Measurements from ENCODE around the gene LSG1. TPM values are rescaled to one million over a fixed set of nuclear protein-coding genes. Genes with fewer than 3 reads are reported as not detected.
"Not testable (repeated sequence)": the region's sequence is repeated elsewhere in the genome, so short reads cannot be mapped to it uniquely, and the experiment has no call there.

The LSG1 gene
- total RNA-seq, 2 experiments from 2014 or later, result 50.6 to 56.6 TPM

DNA sequence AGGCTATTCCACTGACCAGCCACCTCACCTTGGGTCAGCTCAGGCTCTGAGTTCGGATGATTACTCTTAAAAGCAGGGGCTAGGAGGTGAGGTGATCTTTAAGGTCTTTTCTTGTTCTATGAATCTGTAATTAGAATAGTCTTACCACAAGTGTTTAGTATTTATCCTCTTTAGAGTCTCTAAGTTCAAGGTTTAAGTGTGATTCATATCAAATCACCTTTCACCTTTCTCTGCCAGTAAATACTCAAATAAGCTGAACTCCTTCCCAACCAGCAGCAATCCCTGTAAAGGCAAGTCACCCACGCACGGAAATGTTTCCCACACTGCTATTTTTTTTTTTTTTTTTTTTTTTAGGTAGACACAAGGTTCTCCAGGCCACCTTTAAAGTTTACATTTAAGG, 24.2 kb downstream of the LSG1 start:
- no peaks in the 10 kb centered on the region for H3K27me3 Mint-ChIP-seq
- no peaks in the 10 kb centered on the region for H3K9me3 Mint-ChIP-seq
- H3K36me3 Mint-ChIP-seq, result peaks cover 18% of the 10 kb centered on the region
- no peak for DNase-seq
- peaks cover 1% of the 10 kb centered on the region for H3K4me1 Mint-ChIP-seq
- no peak overlapping the region for H3K4me3 Mint-ChIP-seq
- H3K27ac Mint-ChIP-seq, result no peak overlapping the region

DNA sequence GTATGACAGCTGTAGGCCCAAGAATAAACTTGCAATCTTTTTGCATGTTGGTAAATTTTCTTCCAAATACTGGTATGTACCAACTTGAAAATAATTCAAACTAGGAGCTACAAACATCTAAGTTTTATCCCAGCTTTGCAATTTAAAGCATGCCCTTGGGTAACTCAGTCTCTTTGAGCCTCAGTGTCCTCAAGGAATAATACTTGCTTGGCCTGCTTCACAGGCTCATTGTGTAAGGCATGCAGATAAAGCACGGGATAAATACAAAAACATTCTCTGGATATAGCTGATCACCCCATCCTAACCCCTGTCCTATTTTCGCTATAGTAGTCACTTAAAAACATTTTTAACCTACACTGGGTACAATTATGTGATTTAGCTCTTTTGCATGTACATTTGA, 29.2 kb downstream of the LSG1 start:
- H3K9me3 Mint-ChIP-seq, result no peaks in the 10 kb centered on the region
- H3K4me3 Mint-ChIP-seq, result no peak overlapping the region
- H3K27me3 Mint-ChIP-seq, result no peaks in the 10 kb centered on the region
- no peak for DNase-seq
- H3K4me1 Mint-ChIP-seq, result peaks cover 5% of the 10 kb centered on the region
- peaks cover 24% of the 10 kb centered on the region for H3K36me3 Mint-ChIP-seq
- no peak overlapping the region for H3K27ac Mint-ChIP-seq

DNA sequence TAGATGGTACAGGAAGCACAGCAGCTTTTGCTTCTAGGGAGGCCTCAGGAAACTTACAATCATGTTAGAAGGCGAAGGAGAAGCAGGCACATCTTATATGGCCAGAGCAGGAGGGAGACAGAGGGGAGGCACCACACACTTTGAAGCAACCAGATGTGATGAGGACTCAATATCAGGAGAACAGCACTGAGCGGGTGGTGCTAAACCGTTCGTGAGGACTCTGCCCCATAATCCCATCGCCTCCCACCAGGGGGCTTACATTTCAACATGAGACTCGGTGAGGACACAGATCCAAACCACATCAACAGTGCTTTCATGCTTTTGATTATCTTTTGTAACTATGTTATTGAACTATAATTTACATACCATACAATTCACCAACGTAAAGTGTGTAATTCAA, 31.2 kb downstream of the LSG1 start:
- Mint-ChIP-seq H3K4me3 (no peak overlapping the region), H3K36me3 (peaks cover 24% of the 10 kb centered on the region)

DNA sequence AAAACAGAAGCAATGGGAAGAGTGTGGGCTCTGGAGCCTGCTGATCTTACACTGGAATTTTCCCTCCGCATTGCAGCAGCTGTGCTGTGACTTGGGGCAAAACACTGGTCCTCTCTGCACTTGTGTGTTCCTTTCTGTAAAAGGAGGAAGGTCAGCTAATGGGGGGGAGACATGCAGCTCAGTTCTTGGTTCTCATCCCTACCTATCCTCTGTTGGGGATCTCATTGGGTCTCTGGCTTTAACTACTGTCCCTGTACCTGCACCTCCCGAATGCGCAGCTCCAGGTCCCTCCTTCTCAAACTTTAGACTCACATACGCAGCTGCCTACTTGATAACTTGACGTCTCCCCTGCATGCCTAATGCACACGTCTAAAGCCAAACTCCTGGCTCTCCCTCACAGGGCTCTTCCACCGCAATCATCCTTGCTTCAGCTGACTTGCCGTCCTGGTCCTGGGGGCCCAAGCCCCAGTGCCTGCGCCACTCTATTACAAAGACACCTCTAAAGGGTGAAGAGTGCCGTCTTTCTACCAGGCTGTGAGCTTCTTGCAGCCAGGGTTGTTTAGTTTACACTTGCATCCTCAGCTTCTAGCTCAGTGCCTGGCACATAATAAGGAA, 32.9 kb downstream of the LSG1 start:
- no peak for DNase-seq
- Mint-ChIP-seq H3K36me3 (peaks cover 18% of the 10 kb centered on the region), H3K9me3 (no peaks in the 10 kb centered on the region), H3K27me3 (no peaks in the 10 kb centered on the region), H3K4me1 (peaks cover 4% of the 10 kb centered on the region), H3K4me3 (no peak overlapping the region), H3K27ac (no peak overlapping the region)

More for the DNA sequence above, 31.2 kb downstream of the LSG1 start:
- Mint-ChIP-seq H3K27me3 (no peaks in the 10 kb centered on the region), H3K27ac (no peak overlapping the region), H3K9me3 (no peaks in the 10 kb centered on the region), H3K4me1 (peaks cover 4% of the 10 kb centered on the region)
- peak; percentile 22 for DNase-seq

DNA sequence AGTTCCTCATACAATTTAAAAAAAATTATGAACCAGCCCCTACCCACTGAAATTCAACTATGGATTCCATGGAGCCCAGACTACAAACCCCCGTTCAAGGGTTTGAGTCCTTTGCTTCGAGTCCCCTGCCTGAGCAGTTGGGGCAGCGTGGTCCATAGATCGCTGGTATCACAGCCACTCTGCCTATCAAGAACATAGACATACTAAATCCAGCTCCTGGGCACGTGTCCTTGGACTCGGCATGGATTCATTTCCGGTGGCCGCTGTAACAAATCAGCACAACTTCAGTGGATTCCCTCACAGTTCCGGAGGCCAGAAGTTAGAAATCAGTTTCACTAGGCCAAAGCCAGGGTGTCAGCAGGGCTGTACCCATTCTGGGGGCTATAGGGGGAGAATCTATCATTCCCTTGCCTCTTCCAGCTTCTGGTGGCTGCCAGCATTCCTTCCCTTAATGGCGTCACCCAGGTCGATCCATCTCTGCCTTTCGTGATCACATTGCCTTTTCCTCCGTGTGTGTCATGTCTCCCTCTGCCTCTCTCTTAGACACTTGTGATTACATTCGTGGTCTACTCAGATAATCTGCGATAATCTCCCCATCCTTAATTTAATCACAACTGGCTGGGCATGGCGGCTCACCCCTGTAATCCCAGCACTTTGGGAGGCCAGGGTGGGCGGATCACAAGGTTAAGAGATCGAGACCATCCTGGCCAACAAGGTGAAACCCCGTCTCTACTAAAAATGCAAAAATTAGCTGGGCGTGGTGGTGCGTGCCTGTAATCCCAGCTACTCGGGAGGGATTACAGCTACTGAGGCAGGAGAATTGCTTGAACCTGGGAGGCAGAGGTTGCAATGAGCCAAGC, 34.2 kb downstream of the LSG1 start:
- DNase-seq, result no peak
- Mint-ChIP-seq H3K27ac (peak overlapping the region; percentile 14), H3K36me3 (peaks cover 18% of the 10 kb centered on the region), H3K9me3 (no peaks in the 10 kb centered on the region), H3K4me1 (peaks cover 7% of the 10 kb centered on the region), H3K27me3 (no peaks in the 10 kb centered on the region), H3K4me3 (no peak overlapping the region)

DNA sequence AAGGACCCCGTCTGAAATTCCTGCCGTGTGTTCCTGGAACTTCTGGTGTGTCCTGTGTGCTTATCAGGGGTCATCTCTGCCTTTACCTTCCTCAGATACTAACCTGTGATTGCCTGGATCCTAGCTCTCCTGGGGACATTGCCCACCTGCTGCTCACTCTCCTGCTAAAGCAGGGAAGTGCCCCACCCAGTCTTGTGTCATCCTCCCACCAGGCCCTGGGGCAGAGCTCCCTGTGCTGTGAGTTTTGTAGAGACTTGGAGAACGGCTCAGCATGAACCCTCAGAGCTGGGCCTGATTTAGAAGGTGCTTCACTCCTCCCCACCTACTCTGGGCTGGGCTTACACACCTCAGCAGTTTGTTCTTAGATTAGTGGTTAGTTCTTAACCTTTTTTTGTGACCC, 34.9 kb downstream of the LSG1 start:
- Mint-ChIP-seq H3K9me3 (no peaks in the 10 kb centered on the region), H3K4me3 (no peak overlapping the region), H3K36me3 (peaks cover 15% of the 10 kb centered on the region), H3K27ac (peak overlapping the region; percentile 6), H3K4me1 (peaks cover 13% of the 10 kb centered on the region), H3K27me3 (no peaks in the 10 kb centered on the region)
- no peak for DNase-seq

DNA sequence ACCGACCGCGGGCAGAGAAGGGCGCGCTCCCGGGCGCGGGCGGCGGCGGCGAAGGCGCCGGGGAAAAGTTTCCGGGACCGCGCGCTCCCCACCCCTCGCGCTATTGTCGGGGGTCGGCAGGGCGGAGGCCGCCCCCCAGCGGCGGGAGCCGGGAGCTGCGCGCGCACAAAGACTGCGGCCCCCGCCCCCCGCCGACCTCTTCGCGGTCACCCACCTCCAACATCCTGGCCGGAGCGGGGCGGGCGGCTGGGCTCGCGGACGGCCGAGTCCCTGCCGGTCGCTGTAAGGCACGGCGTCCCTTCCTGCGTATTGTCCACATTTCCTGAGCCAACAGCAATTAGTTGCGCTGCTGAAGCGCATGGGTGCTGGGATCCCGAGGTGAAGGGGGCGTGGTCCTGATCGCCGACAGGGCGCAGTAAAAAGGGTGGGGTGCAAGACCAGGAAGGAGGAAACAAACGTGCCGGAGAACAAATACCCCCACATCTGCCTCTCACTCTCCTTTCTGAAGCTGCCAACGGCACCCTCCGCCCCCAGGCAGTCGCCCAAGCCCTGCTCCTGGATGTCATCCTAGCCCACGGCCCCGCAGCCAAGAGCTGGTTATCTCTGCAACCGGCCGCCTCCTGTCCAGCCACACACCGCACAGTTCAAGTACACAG, 38.5 kb downstream of the LSG1 start, which contains the start of gene TMEM44:
Gene TMEM44, minus strand, starts transcription at position 71 of the 656 bp plus-strand sequence. CDS start 204 bp downstream, outside the sequence.
- Mint-ChIP-seq H3K27ac (peak within 1 kb of the TSS; percentile 51), H3K4me1 (peaks cover 12% of the 10 kb centered on the region), H3K4me3 (peak within 1 kb of the TSS; percentile 84), H3K9me3 (no peaks in the 10 kb centered on the region), H3K27me3 (no peaks in the 10 kb centered on the region), H3K36me3 (no peaks in the 10 kb centered on the region)
- peak; percentile 77 for DNase-seq

DNA sequence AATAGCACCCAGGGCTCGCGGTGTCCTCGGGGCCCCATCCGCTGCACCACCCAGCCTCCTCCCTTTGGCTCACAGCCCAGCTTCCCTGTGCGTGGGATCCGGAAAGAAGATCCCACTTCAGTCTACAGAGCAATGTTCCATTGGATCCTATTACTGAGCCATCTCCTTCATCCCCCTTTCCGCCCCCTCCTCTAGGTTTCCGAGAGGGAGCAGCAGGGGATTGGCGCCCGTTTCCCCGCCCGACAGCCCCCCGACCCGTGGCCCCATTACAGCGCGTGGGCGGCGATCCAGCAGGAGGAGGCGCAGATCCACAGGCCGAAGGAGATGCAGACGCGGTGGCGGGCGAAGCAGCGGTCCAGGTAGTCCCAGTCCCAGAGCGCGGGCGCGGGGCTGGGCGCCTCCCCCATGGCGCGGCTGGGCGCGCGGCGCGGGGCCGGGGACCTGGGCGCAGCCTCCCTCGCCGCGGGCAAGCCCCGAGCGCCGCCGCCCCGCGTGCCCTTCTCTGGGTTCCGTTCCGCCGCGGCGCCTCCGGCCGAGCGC, 39.1 kb downstream of the LSG1 start:
- H3K4me3 Mint-ChIP-seq, result peak overlapping the region; percentile 84
- no peaks in the 10 kb centered on the region for H3K36me3 Mint-ChIP-seq
- no peaks in the 10 kb centered on the region for H3K27me3 Mint-ChIP-seq
- H3K27ac Mint-ChIP-seq, result no peak overlapping the region
- H3K9me3 Mint-ChIP-seq, result no peaks in the 10 kb centered on the region
- peak; percentile 10 for DNase-seq
- peaks cover 12% of the 10 kb centered on the region for H3K4me1 Mint-ChIP-seq

DNA sequence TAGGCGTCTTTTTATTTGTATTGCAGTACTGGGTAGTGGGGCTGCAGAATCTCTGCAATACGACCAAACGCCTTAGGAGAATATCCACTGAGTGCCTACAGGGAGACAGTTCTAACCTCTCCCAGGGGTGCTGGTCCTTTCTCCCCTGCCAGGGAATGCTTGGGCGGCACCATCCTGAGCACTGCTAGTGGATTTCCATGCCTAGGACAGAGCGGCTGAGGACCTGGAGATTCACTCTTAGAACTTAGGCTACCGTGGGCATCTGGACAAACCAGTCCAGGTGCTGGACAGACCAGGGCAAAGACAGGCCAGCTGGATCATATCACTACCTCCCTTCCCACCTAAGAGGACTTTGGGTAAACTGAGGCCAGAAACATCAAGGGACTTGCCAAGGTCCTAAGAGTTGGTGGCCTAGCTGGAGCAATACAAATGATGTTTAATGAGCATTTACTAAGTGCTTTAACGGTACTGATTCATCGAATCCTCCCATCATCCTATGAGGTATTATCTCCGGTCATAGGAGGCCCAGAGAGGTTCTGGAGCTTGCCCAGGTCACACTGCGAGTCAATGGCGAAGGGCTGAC, 39.7 kb downstream of the LSG1 start:
- no peak for DNase-seq
- H3K9me3 Mint-ChIP-seq, result no peaks in the 10 kb centered on the region
- no peaks in the 10 kb centered on the region for H3K27me3 Mint-ChIP-seq
- no peak overlapping the region for H3K27ac Mint-ChIP-seq
- H3K4me3 Mint-ChIP-seq, result peak overlapping the region; percentile 84
- no peaks in the 10 kb centered on the region for H3K36me3 Mint-ChIP-seq
- H3K4me1 Mint-ChIP-seq, result peaks cover 12% of the 10 kb centered on the region

DNA sequence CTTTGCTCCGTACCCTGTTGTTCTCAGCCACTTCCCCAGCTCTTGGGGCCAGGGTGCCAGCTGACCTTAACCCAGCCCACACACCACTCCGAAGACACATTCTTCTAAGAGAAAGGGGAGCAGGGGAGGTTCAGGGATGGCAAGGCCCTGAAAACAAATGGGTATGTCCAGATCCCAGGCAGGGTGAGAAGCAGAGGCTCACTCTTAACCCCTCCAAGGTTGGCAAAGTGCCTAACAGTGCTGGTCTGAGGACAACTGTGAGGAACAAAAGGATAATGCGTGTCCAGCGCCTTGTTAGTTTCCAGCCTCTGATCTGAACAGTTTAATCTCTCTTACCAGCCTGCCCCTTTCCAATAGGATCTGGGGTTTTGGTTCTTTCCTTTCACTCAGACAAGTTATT, 40.3 kb downstream of the LSG1 start:
- H3K27me3 Mint-ChIP-seq, result no peaks in the 10 kb centered on the region
- H3K4me1 Mint-ChIP-seq, result peaks cover 12% of the 10 kb centered on the region
- H3K27ac Mint-ChIP-seq, result no peak overlapping the region
- no peaks in the 10 kb centered on the region for H3K9me3 Mint-ChIP-seq
- DNase-seq, result no peak
- H3K4me3 Mint-ChIP-seq, result no peak overlapping the region
- H3K36me3 Mint-ChIP-seq, result no peaks in the 10 kb centered on the region

DNA sequence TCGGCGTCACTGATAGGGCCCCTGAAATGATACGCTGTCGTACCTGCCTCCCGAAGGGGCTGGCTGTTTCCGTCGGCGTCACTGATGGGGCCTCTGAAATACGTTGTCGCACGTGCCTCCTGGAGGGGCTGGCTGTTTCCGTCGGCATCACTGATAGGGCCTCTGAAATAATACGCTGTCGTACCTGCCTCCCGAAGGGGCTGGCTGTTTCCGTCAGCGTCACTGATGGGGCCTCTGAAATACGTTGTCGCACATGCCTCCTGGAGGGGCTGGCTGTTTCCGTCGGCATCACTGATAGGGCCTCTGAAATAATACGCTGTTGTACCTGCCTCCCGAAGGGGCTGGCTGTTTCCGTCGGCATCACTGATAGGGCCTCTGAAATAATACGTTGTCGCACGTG, 41.3 kb downstream of the LSG1 start:
- H3K4me3 Mint-ChIP-seq, H3K9me3 Mint-ChIP-seq, H3K27ac Mint-ChIP-seq, H3K36me3 Mint-ChIP-seq, DNase-seq, H3K27me3 Mint-ChIP-seq: not testable (repeated sequence)
- peaks cover 12% of the 10 kb centered on the region for H3K4me1 Mint-ChIP-seq

DNA sequence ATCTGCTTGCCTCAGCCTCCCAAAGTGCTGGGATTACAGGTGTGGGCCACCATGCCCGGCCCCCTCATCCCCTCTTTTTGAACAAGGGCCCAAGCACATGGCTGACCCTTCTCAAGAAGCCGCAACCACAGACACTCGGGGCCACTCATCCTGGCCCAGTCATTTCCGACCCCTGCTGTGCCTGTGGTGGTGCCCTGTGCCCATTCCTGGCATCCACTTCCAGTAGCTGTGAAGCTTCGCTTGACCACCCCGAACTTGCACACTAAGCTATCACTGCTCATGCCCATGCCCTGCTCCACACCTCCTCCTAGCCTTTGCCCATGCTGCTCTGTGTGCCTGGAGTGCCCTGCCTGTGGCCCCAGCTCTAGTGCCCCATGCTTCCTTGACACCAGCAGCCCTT, 47.0 kb downstream of the LSG1 start:
- no peak overlapping the region for H3K27ac Mint-ChIP-seq

DNA sequence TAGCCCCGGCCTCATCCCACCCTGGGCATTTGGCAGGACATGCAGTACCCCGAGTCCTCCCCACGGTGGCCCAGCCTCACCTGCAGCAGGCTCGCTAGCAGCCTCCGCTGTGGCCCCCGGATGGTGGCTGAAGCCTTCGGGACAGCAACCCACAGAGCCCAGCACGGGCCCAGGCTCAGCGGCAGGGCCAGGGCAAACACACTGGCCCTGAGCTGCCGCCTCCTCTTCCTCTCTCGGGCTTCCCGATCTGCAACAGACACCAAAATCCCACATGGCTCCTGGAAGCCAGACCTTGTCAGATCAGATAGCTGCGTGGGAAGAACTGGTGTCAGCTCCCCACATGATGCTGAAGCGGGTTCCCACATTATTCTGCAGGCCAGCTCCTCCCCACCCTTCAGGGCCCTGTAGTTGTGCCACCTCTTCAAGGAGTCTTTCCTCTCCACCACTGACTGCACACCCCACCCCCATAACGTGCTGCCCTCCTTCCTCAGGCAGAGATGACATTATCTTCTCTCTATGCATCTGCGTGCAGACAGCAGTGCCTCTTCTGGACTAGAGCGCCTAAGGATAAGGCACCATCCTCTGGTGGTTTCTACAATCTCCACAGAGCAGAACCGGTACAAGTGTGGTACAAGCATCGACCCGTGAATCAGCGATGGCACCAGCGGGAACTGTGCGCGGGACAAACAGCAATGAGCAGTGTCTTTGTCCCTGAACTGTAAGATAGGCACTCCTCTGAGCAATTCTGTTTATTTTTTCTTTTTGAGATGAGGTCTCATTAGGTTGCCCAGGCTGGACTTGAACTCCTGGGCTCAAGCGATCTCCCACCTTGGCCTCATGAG, 48.3 kb downstream of the LSG1 start:
- H3K4me1 Mint-ChIP-seq, result no peaks in the 10 kb centered on the region
- H3K4me3 Mint-ChIP-seq, result no peak overlapping the region
- H3K9me3 Mint-ChIP-seq, result no peaks in the 10 kb centered on the region
- no peaks in the 10 kb centered on the region for H3K27me3 Mint-ChIP-seq
- H3K27ac Mint-ChIP-seq, result no peak overlapping the region
- DNase-seq, result no peak
- no peaks in the 10 kb centered on the region for H3K36me3 Mint-ChIP-seq

More for the DNA sequence above, 47.0 kb downstream of the LSG1 start:
- Mint-ChIP-seq H3K4me1 (no peaks in the 10 kb centered on the region), H3K9me3 (no peaks in the 10 kb centered on the region), H3K27me3 (no peaks in the 10 kb centered on the region), H3K36me3 (no peaks in the 10 kb centered on the region), H3K4me3 (peak overlapping the region; percentile 22)
- DNase-seq, result no peak

DNA sequence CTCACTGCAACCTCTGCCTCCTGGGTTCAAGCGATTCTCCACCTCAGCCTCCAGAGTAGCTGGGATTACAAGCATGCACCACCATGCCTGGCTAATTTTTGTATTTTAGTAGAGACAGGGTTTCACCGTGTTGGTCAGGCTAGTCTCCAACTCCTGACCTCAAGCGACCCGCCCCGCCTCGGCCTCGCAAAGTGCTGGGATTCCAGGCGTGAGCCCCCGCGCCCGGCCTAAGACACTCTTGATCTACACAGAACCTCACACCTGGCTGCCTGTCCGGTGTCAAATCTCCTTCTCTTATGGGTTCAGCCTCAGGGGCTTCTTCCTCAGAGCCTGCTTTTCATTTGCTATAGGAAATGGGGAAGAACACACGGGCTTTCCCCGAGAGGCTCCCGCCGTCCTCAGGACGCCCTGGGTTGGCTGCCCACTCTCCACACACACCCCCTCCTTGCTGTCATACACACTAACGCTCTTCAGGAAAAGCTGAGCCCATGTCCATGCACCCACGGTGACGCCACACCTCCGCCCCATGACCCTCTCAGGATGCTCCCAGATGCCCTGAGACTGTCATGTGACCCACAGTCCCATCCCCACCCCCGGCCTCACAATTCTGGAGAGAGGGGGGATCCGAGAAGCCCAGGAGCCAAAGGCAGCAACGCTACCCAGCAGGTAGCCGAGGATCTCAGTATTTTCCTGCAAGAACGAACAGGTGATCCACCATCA, 49.2 kb downstream of the LSG1 start:
- Mint-ChIP-seq H3K9me3 (no peaks in the 10 kb centered on the region), H3K4me3 (no peak overlapping the region)

More for the DNA sequence above, 49.2 kb downstream of the LSG1 start:
- no peak for DNase-seq
- no peak overlapping the region for H3K27ac Mint-ChIP-seq
- H3K4me1 Mint-ChIP-seq, result no peaks in the 10 kb centered on the region
- no peaks in the 10 kb centered on the region for H3K27me3 Mint-ChIP-seq
- H3K36me3 Mint-ChIP-seq, result no peaks in the 10 kb centered on the region

Measured in activated naive CD8-positive, alpha-beta T cell treated with anti-CD3 and anti-CD28 coated beads for 36 hours (primary cell).